Osteocyte (in vitro differentiated cells): ENCODE results near the gene CD82. TPM values are rescaled to one million over a fixed set of nuclear protein-coding genes. Genes with fewer than 3 reads are reported as not detected.

ENCODE experiments used
- DNase-seq: peaks from one replicate; pipeline ENCODE4 v3.0.0; 2021; ENCODE audit warnings: mixed read lengths; ENCODE audit not compliant: unreplicated experiment; ENCODE audit errors: extremely low spot score
- H3K27ac Mint-ChIP-seq: one replicate; pipeline ENCODE4 v1.8.0; 2021; ENCODE audit warnings: mild to moderate bottlenecking, mixed read lengths; ENCODE audit not compliant: unreplicated experiment
- H3K27me3 Mint-ChIP-seq: one replicate; pipeline ENCODE4 v1.8.0; 2021; ENCODE audit warnings: mixed read lengths; ENCODE audit not compliant: unreplicated experiment
- H3K36me3 Mint-ChIP-seq: one replicate; pipeline ENCODE4 v1.8.0; 2021; ENCODE audit warnings: mixed read lengths; ENCODE audit not compliant: unreplicated experiment
- H3K4me1 Mint-ChIP-seq: one replicate; pipeline ENCODE4 v1.8.0; 2021; ENCODE audit warnings: mixed read lengths; ENCODE audit not compliant: unreplicated experiment
- H3K4me3 Mint-ChIP-seq: one replicate; pipeline ENCODE4 v1.8.0; 2021; ENCODE audit warnings: mild to moderate bottlenecking, moderate library complexity, mixed read lengths; ENCODE audit not compliant: unreplicated experiment
- H3K9me3 Mint-ChIP-seq: one replicate; pipeline ENCODE4 v1.8.0; 2021; ENCODE audit warnings: mixed read lengths; ENCODE audit not compliant: unreplicated experiment
- total RNA-seq: library from RNA; stranded (reverse); gene quantifications from 2 replicates; pipeline ENCODE4 v1.2.1, GENCODE V29; 2021
- TF ChIP-seq, protein P1 (sequence below): fragments of 200-600 bp; sonication (generic); IDR thresholded peaks from 2 replicates; pipeline ENCODE4 v1.5.0; 2021; ENCODE audit warnings: antibody characterized with exemption, mild to moderate bottlenecking, moderate library complexity

Gene CD82
- total RNA-seq, 1 donor from 2014 or later, result 34.6 TPM

DNA sequence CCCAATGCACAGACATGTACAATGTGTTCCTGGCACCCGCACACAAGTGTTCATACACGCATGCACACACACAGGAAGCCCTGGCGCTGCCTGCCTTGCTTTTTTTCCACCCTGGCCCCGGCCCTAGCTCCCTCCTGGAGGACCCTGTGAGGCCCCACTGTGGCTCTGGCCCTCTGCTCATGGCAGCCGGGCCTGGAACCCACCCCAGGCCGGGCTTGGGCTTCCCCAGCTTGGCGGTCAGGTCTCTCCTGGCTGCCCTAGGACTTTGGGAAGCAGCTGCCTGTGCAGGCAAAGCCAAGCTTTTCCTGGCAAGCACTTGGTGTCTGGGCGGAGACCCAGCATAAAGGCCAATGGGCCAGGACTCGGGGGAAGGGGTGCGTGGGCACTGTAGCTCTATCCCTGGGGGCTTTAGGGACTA is 30.5 kb downstream of the CD82 start:
- no peak overlapping the region for H3K27ac Mint-ChIP-seq
- H3K4me1 Mint-ChIP-seq, result peaks cover 49% of the 10 kb centered on the region
- no peak overlapping the region for H3K4me3 Mint-ChIP-seq
- H3K36me3 Mint-ChIP-seq, result no peaks in the 10 kb centered on the region
- no peak for DNase-seq
- H3K9me3 Mint-ChIP-seq, result no peaks in the 10 kb centered on the region
- TF ChIP-seq, protein P1, sequence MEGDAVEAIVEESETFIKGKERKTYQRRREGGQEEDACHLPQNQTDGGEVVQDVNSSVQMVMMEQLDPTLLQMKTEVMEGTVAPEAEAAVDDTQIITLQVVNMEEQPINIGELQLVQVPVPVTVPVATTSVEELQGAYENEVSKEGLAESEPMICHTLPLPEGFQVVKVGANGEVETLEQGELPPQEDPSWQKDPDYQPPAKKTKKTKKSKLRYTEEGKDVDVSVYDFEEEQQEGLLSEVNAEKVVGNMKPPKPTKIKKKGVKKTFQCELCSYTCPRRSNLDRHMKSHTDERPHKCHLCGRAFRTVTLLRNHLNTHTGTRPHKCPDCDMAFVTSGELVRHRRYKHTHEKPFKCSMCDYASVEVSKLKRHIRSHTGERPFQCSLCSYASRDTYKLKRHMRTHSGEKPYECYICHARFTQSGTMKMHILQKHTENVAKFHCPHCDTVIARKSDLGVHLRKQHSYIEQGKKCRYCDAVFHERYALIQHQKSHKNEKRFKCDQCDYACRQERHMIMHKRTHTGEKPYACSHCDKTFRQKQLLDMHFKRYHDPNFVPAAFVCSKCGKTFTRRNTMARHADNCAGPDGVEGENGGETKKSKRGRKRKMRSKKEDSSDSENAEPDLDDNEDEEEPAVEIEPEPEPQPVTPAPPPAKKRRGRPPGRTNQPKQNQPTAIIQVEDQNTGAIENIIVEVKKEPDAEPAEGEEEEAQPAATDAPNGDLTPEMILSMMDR, result no peak
- no peaks in the 10 kb centered on the region for H3K27me3 Mint-ChIP-seq

DNA sequence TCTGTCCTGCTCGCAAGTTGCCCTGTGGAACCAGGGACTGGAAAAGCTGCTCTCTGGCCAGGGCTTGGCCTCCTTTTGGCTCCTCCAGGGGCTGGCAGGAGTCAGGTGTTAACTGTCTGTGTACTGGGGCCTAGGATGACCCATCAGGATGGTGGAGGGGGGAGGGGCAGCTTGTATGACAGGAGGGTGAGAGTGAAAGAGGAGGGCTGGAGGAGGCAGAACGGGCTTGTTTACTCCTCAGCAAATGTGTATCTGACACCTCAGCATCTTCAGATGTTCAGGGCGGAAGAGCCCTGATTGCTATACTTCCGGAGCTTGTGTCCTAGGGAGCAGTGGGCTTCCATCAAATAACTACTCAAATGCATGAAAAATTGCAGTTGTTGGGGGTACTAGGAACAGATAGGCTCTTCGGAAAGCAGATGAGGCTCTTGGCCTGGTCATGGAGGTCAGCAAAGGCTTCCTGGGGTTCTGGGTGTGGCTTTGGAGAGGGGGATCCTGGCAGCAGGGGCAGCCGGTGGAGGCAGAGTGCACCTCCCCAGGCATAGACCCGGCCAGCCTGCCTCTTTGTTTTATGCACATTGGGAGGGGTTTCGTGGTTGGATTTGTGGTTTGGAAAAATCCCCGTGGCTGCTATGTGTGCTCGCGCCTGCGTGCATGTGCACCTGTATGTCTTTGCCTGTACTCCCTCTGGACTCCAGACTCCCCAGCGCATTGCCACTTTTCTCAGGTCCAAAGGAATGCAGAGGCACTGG is 31.2 kb downstream of the CD82 start:
- TF ChIP-seq, protein P1, result no peak
- no peak for DNase-seq
- H3K27me3 Mint-ChIP-seq, result no peaks in the 10 kb centered on the region
- H3K36me3 Mint-ChIP-seq, result no peaks in the 10 kb centered on the region
- no peaks in the 10 kb centered on the region for H3K9me3 Mint-ChIP-seq
- H3K27ac Mint-ChIP-seq, result no peak overlapping the region
- H3K4me1 Mint-ChIP-seq, result peaks cover 49% of the 10 kb centered on the region
- no peak overlapping the region for H3K4me3 Mint-ChIP-seq

GRCh38 chr11:44597358-44598012 is 32.0 kb downstream of the CD82 start:
- DNase-seq, result no peak
- Mint-ChIP-seq H3K36me3 (no peaks in the 10 kb centered on the region), H3K27me3 (no peaks in the 10 kb centered on the region), H3K27ac (no peak overlapping the region), H3K4me3 (no peak overlapping the region), H3K9me3 (no peaks in the 10 kb centered on the region), H3K4me1 (peaks cover 52% of the 10 kb centered on the region)
- TF ChIP-seq, protein P1, result no peak

DNA sequence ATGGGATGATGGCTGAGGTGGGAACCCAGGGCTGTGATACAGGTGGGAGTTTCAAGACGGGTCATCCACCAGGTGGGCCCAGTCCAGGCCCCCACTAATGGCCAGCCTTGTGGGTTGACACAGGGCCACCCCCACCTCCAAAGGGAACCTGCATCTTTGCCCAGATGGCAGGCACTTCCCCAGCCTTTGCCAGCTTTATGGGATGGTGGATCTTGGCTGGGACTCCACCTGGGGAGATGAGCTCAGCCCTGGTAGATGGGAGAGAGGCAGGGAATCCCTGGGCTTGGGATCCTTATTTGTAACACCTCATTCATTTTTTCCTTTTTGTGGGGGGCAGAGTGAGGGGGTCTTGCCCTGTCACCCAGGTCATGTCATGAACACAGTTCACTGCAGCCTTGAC is 33.4 kb downstream of the CD82 start:
- H3K4me1 Mint-ChIP-seq, result peaks cover 54% of the 10 kb centered on the region
- DNase-seq, result no peak
- TF ChIP-seq, protein P1, result no peak
- no peaks in the 10 kb centered on the region for H3K9me3 Mint-ChIP-seq
- no peak overlapping the region for H3K27ac Mint-ChIP-seq
- H3K36me3 Mint-ChIP-seq, result no peaks in the 10 kb centered on the region
- no peak overlapping the region for H3K4me3 Mint-ChIP-seq
- H3K27me3 Mint-ChIP-seq, result no peaks in the 10 kb centered on the region

GRCh38 chr11:44600261-44600660 is 34.8 kb downstream of the CD82 start:
- Mint-ChIP-seq H3K4me1 (peaks cover 63% of the 10 kb centered on the region), H3K36me3 (no peaks in the 10 kb centered on the region), H3K27ac (no peak overlapping the region), H3K4me3 (no peak overlapping the region), H3K9me3 (no peaks in the 10 kb centered on the region), H3K27me3 (no peaks in the 10 kb centered on the region)
- DNase-seq, result no peak
- TF ChIP-seq, protein P1, result no peak
